GM18858 (cell line): ENCODE measurements around the gene HSD11B1.
A peak's percentile ranks its signal among the peaks of the same experiment; 100 is the strongest.

Experiments used
- ATAC-seq: cut with Tn5 transposase; IDR thresholded peaks from one replicate; pipeline ENCODE4 v1.9.1; 2021; ENCODE audit not compliant: unreplicated experiment

HSD11B1 gene

DNA sequence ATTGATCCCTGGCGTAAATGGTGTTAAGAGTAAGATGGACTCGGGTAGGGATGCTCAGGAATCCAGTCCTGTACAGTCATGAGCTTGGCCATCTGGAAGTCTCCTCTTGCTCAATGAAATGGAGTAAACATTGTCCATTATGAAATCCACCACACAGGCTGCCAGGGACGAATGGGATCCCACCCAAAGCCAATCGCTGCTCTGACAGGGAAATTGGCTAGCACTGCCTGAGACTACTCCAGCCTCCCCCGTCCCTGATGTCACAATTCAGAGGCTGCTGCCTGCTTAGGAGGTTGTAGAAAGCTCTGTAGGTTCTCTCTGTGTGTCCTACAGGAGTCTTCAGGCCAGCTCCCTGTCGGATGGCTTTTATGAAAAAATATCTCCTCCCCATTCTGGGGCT is at the start of gene HSD11B1:
TSS of gene HSD11B1 (plus strand) at position 263 of the 400 bp plus-strand sequence. CDS start at position 360, 97 bp downstream.
- ATAC-seq: no peak

DNA sequence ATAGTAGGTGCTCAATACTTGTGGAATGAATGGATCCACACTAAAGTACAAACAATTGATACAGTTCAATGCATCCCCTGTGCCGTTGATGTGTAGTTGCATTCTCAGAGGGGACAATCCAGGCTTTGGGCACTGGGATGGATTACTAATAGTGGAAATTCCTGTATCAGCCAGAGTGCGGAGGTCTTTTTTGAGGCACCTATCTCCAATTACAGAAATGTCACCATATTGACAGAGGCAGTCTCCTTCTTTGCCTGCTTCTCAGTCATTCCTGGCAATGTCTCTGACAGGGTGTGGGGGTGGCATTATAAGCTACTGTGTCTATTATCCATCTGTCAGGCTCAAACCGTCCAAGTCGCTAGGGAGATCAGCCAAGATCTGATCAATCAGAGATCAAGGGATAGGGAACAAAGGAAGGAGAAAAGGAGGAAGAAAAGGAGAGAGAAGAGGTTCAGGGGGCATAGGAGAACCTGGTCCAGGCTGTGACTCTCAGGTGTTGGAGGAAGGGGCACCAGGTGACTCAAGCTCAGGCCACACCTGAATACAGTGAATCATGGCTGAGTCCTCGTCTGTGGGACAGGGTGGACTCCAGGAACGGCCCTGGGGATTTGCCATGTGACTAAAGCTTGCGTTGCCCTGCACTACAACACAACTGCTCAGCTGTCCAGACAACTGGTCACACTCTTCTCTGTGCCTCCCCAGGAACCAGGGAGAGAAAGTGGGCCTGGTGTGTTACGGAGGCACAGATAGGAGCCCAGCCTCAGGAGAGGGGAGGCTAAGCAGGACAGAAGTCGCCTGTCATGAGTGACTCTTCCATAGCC is 49.0 kb upstream of the HSD11B1 start:
- no peak for ATAC-seq

DNA sequence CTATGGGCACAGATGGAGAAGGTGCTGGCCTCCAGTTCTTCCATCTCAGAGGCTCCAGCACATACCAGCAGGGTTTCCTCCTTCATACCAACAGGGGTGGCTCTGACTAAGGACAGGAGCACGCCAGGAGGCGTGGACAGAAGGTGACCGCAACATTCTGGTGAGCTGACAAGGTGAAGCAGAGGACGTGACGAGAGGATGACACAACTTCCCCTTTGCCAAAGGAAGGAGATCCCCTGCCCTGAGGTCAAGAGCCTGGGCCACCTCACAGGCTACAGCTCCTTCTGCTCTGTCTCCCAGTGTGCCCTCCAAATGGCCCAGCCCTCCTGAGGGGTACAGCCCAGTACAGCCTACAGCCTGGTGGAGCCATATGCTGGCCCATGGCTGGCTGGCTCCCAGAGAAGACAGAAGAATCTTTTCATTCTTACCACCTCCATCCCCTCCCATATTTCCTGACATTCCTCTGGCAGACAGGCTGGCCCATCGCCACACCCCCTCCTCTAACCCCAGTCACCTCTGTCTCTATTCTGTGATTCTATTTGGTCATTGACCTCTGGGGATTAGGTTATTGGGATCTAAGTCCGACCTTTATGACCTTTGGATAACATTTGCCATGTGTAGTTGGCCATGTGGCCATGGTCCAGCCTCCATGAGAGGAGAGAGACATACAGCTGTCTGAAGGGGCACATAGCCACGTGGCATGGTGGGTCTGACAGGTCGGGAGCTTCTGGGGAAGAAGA is 47.3 kb upstream of the HSD11B1 start:
- no peak for ATAC-seq

DNA sequence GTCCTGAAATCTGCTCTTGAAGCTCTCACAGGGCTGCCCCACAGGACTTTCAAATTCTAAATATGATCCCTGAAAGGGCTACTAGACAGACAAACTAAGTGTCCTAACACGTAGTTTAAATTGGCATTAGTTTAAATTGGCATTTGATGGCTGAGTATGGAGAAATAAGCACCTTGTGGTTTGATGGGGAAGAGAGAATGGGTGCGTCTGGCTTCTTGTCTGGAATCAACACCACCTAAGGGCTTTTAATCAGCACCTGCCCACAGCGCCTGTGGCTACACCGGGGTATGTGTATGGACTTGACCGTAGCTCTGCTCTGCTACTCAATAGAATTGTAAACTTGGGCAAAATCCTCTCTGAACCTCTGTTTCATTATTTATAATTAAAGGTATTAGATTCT is 46.7 kb upstream of the HSD11B1 start:
- ATAC-seq: no peak

DNA sequence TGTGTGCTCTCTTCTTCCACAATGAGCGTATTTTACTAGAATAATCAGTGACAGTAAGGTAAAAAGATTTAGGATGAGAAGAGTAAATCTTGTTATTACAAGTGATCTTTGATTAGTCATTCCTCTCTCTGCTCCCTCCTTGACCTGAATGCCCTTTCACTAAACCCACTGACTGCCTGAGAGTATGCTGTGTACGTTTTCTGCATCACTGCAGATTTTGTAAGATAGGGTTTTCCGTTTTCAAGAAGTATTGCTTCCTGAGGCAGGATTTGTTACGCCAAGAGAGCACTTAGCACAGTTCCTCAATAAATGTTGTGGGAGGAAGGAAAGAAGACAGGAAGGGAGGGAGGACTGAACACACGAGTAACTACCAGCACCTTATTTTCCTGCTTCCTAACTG is 44.7 kb upstream of the HSD11B1 start:
- peak; percentile 89 for ATAC-seq

DNA sequence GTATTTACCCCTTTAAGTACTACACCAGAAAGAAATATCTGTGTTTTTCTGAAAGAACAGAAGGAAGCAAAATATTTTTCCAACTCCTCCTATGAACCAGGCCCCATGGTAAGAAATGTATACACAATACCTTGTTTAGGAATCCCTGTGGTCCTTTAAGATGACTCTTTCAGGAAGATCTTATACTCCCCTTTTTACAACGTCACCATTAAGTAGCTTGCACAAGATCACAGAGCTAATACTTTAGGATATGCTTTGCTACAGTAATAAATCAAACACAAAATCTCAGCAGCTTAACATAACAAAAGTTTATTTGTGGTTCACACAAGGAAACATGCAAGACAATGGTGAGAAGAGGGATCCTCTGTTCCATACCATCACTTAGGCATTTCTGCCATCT is 43.6 kb upstream of the HSD11B1 start:
- ATAC-seq: no peak

DNA sequence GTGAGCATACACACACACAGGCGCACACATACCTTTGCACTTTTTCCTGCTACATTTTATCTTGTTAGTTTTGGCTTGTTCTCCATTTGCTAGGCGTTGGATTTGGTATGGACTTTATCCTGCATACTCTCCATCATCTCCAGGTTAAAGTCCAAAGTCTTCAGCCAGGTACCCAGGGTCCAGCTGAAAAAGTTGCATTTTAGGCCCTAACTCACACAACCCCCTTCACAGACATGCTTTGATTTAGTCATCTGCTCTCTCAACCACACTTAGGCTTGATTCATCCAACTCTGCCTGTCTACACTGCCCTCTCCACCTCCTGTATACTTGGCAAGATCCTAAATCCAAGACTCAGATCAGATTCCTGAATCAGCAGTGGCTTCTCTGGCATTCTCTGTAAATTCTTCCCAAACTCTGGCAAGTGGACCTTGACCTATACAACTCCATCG is 41.7 kb upstream of the HSD11B1 start:
- ATAC-seq: no peak

DNA sequence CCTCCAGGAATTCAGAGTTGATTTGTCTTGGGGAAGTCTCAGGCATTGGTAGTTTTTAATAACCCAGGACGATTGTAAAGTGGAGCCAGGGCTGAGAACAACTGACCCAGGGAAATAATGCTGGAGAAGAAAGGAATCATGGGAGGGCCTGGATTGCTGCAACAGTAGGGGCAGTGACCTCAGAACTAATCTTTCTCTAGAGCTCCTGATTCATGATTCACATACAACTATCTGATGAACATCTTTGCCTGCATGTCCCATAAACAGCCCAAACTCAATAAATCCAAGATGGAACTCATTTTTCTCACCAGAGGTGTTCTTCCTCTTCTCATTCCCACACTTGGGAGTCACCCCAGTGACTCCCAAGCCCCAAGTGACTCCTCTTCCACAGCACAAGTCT is 37.5 kb upstream of the HSD11B1 start:
- no peak for ATAC-seq

DNA sequence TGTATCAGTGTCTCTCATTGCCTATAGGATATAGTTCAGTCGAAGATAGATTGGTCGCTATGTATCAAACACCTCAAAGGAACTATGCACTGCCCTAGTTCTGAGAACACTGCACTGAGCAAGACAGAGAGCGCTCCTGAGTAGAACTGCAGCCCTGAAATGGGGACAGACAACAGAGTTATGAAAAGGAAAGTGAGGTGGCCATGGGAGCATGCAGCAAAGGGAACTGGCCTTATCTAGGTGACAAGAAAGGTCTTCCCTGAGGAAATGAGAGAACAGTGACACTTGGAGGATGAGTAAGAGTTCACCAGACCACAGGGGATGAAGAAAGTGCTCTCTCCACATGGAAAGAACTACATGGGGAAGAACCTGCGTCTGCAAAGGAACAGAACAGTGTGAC is 36.9 kb upstream of the HSD11B1 start:
- ATAC-seq: no peak

DNA sequence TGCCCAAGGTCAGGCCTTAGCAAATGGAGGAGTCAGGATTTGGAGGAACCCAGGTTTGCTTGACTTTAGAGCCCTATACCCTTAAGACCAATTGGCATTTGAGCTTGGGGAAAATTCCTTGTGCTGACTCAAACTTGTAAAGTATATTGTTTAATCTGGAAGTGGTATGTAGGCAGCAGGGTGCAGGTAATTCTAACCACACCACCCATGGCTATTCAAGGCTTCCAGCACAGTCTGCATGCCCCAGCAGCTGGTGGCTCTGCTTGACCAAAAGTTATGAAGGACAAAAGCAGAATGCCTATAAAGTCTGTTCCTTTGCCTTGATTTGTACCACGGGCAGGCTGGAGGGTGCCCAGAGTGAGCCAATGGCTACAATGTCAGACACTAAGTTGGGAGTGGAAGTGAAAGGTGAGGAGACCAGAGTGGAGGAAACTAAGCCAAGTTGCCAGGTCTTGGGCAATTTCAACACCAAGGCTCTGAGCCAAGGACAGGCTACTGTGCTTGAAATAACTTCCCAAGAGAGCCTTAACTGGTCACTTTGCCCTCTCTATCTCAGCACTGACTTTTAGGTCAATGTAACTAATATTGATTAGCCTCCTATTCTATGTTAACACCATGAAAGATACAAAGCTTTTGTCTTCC is 34.1 kb upstream of the HSD11B1 start:
- ATAC-seq: no peak

DNA sequence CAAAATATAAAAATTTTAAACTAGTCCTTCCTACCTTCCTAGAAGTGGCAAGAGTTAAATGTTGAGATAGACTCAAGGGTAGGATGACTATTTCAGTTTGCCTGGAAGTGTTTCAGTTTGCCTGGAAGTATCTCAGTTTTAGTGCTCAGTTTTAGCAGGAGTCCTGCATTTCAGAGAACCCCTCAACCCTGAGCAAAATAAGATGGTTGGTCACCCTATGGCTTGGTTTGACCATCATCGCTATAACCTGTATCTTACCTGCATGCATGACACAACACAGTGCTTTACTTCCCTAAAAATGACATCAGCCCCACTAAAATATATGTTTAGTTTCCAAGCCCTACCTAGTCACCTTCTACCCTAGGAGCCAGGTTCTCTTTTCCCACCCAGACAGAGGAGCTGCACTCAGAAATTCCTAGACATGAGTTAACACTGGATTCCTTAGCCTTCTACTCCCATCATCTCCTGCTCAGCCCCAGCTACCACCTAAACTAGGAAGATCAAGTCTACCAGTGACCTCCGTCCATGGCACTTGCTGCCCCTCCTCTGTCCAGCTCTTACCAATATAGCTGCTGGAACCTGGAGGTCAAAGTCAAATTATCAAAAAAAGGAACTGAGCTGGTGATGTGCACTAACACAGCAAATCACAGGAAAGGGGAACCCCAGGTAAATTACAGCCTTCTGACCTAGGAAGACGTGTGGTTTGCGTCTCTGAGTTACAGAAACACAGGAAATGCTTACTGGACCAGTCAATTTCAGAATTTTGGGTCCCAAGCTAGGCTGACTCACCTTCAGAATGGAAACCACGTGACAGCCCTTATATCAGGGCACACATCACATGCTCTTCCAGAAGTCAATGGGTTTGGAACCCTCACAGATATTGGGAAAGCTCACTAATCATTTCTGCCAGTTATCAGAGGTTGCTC is 31.7 kb upstream of the HSD11B1 start:
- ATAC-seq: peak; percentile 94

DNA sequence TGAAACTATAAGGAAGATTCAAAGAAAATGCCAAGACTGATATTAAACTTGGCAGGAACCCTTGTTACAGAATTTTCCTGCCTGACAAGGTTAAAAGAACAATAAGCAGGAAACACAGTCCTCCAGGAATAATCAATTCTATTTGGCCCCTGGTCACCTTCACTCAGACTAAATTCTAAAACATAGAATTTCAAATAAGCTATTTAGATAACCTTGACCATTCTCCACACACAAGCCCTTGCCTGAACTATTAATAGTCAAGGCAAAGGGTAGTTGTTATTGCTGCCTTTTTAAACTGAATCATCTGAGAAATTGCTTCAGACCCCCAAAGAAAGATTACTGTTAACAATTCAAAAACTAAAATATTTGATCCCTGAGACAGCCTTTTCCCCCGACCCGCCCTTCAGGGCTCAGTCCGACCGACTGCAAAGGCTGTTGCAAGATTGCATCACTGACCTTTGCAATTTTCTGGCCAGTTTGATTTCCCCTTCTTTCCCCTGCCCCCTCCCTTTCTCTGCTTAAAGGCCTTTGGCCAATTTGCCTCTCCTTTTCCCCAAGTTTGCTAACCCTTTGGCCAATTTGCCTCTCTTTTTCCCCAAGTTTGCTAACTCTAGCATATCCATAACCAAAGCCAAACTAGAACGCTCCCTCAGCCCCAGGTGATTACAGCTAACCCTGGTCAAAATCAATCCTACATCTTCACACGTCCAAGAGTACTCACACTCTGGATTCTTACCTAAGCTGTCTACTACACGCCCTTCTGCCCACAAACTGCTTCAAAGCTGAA is 30.8 kb upstream of the HSD11B1 start:
- ATAC-seq: no peak

DNA sequence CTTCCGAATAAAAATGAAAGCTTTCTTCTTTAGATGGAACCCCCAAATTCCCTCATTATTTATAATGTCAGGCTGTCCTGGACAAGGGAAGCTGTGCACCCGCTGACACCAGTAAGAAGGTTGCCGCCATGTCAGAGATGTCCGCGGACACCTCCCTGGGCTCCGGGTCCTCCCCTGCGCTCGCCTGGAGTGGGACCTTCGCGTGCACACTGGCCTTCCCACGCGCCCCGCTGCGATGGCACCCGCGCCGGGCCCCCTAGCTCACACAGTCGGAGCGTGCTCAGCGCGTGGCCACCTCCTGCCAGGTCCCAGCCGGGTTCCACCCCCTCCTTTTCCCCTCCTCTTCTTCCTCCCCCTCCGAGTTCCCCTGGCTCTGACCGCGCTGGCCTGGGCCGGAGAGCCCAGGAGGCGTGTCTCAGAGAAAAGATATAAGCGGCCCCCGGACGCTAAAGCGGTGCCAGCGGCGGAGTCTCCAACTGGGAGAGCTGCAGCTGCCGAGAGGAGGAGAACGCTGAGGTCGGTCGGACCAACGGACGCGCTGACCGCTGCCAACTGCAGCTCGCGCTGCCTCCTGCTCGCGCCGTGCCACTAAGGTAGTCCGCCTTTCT is 29.6 kb upstream of the HSD11B1 start, which contains the start of gene G0S2:
TSS of gene G0S2 (plus strand) at position 456 of the 608 bp plus-strand sequence. CDS start 273 bp downstream, outside the sequence.
- ATAC-seq: no peak

DNA sequence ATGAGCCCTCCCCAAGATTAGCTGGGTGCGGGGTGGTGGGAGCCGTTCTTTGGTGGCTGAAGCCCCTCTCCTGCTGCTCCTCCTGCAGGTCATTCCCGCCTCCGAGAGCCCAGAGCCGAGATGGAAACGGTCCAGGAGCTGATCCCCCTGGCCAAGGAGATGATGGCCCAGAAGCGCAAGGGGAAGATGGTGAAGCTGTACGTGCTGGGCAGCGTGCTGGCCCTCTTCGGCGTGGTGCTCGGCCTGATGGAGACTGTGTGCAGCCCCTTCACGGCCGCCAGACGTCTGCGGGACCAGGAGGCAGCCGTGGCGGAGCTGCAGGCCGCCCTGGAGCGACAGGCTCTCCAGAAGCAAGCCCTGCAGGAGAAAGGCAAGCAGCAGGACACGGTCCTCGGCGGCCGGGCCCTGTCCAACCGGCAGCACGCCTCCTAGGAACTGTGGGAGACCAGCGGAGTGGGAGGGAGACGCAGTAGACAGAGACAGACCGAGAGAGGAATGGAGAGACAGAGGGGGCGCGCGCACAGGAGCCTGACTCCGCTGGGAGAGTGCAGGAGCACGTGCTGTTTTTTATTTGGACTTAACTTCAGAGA is 29.0 kb upstream of the HSD11B1 start:
- no peak for ATAC-seq

DNA sequence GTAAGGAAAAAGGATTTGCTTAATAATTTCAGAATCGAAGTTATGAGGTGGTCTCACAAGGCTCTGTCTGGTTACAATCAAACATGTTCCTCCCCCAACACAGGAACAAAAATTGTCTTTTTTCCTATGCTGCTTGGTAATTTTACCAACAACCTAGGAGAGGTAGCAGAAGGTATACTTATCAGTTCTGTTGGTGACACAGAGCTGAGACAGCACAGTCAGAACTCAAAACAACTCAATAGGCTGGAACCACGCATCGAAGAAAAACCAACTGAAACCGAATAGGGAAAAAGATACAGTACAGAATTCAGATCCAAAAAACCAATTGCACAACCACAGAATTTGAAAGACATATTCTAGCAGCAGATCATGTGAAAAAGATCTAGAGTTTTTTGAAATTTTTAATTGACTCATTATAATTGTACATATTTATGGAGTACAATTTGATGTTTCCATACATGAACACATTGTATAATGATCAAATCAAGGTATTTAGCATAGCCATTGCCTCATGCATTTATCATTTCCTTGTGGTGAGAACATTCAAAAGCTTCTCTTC is 25.6 kb upstream of the HSD11B1 start:
- no peak for ATAC-seq

DNA sequence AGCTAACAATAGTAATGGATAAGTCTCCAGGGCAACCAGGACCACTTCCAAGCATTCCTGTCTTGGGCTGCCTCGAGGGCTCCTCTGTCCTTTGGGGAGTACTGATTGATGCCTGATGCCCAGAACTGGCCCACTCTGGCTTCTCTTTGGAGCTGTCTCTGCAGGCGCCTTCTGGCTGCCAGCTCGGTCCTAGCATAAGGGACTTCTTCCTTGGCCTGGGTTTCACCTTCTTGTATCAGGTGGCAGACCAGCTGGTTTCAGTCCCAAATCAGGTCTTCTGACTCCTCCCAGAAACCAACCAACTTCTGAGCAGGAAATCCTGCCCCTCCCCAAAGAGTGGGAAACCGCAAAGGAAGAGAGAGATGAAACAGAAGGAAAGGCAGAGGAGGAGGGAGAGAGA is 18.8 kb upstream of the HSD11B1 start:
- ATAC-seq: peak; percentile 55

DNA sequence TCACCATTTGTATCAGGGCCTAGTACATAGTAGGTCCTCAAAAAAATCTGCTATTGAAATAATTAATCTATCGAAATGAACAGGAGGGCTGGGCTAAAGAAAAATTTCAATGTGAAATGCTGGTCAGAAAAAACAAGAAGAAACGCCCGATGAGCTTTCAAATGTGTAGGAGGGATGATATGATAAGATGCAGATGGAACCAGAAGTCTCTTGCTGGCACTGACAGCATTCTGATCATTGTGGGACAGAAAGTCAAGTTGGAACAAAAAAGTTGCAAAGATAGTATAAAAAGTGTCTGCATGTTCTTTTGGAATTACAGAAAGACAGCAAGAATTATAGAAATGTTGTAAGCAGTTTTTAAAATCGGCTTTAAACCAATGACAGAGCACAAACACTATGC is 18.3 kb upstream of the HSD11B1 start:
- no peak for ATAC-seq

DNA sequence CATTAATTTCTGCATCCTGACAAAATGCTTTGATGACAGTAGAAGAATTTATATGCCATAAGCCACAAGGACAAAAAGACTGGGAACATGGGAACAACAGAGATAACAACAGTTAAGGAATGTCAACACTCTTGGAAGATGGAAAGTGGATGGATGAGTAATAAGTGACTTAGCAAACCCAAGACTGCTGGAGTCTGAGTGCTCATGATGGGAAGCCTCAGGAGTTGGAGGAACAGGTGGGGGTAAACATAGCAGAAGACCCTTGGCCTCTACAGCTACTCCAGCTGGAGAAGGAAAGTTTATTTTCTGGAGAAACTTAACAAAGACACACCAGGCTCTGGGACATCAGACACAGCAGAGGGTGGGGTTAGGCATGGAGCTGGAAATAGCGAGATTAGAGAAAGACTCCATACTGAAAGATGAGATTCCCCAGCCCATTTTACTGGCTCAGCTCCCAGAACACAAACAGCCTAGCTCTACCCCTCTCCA is 15.9 kb upstream of the HSD11B1 start:
- no peak for ATAC-seq

DNA sequence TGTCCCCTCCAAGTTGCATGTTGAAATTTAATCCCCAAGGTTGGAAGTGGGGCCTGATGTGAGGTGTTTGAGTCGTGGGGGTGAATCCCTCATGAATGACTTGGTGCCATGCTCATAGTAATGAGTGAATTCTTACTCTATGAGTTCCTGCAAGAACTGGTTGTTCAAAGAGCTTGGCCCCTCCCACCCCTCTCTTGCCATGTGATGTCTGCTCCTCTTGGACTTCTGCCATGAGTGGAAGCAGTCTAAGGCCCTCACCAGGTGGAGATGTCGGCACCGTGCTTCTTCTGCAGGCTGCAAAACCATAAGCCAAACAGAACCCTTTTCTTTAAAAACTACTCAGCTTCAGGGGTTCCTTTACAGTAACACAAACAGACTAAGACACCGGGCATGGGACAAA is 15.2 kb upstream of the HSD11B1 start:
- ATAC-seq: no peak
